Activated T-cell treated with anti-CD3 and anti-CD28 coated beads for 4 hours (primary cell): ENCODE results near the gene SLC6A3.
"Not testable (repeated sequence)": the region's sequence is repeated elsewhere in the genome, so short reads cannot be mapped to it uniquely, and the experiment has no call there.

ENCODE experiments used
- DNase-seq: peaks from one replicate; pipeline ENCODE4 v3.0.0-alpha.2; 2020

The SLC6A3 gene

DNA sequence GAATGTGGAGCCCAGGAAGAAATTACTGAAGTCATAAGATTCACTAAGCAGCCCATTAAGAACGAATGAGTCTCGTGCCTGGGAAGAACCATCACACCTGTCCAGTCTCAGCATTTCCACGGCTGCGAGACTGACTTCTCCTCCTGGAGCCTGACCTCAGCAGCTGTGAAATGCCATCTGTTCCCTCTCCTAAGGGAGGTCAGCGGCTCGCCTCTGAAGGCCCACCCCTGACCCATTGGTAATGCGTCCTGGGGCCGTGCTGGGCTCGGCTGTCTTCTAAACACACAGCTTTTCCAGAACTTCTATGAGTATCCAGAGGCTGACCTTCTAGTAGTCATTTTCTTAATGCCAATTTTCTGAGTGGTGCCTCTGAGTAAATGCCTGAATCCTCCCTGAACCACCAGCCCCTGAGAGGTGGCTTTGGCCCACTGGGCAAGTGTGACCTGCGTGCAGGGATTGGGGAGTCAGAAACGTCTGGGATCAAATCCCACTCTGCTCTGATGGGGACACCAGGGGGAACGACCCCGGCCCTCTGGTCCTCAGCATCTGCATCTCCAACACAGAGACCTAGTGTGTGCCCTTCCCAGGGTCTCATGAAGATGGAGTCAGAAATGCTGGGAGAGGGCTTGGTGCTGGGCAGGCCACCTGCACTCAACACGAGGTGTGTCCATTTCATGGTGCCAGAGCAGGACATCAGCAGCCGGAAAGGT, 5.7 kb downstream of the SLC6A3 start:
- no peak for DNase-seq

DNA sequence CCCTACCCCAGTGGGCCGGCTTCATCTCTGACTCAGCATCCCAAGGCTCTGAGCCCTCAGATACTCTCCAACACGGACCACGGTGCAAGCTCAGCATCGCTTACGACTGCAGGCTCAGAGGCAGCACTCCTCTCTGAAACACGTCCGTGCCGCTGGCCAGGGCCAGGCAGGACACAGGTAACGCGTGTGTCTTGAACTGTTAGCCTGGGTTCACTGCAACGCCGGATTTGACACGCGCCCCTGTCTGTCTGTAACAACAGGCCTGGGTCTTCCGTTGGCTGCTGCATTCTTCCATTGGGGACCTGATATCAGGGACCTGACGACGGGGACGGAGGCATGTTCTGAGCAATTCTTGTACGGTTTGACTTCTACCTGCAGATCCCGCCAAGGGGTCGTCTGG, 6.4 kb downstream of the SLC6A3 start:
- no peak for DNase-seq

DNA sequence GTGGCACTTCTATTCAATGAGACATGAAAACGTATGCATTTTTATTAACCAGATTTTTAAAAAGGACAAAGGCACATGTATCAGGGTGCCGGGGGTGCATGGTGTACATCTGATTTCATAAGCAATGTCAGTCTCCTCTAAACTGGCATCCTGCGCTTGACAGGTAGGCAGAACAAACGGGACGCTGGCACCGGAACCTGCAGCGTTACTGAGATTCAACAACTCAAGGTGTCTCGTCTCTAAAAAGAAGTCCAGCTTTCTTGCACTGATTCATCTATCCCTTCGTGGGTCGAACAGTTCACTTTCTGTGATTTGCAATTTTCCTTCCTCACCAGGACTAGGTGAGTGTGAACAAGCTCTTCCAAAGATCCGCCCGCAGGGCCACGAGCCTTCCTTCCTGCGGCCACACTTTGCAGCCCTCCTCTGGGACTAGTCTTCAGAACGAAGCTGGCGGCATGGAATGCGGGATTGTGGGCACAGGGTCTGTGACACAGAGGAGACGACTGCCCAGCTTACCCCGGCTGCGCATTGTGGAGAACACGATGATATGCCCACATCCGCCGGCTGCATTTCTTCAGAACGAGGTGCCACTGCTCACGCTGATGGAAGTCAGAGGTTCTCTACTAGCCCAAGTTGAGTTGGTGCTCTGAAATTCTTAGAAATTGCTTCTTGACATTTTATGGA, 7.2 kb downstream of the SLC6A3 start:
- no peak for DNase-seq

- no peak for DNase-seq
These were observed 7.9 kb downstream of the SLC6A3 start for GRCh38 chr5:1437226-1437829.

GRCh38 chr5:1436681-1437080, 8.6 kb downstream of the SLC6A3 start:
- DNase-seq, result no peak

DNA sequence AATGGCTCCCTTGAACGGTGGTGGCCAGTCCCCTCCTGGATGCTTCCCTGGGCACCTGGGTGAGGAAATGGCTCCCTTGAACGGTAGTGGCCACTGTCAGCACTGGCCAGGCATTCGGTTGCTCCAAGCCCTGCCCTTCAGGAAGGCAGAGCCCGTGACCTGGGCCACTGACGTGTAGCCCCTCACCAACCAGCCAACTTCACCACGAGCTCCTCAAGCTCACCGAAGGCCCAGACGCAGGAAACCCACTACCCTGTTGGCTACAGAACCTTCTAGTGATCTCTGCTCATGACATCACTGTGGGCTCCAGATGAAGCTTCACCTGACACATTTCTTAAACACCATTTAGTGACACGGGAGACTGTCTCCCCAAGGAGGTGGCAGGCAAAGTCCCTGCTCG, 9.2 kb downstream of the SLC6A3 start:
- no peak for DNase-seq

DNA sequence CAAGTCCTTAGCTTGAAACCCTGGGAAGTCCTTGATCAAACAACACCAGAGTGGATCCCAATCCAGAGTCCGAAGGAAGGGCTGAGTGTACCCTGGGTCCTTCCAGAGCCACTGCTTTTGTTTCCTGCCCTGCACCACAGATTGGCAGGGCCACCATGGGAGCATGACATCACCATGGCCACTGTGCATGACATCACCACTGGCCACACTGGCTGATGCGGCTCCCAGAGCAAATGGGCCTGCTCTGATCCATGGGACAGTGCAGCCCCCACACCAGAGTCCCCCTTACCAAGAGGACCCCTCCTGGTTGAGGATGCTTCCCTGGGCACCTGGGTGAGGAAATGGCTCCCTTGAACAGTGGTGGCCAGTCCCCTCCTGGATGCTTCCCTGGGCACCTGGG, 9.9 kb downstream of the SLC6A3 start:
- no peak for DNase-seq

GRCh38 chr5:1432296-1432695, 12.9 kb downstream of the SLC6A3 start:
- no peak for DNase-seq

DNA sequence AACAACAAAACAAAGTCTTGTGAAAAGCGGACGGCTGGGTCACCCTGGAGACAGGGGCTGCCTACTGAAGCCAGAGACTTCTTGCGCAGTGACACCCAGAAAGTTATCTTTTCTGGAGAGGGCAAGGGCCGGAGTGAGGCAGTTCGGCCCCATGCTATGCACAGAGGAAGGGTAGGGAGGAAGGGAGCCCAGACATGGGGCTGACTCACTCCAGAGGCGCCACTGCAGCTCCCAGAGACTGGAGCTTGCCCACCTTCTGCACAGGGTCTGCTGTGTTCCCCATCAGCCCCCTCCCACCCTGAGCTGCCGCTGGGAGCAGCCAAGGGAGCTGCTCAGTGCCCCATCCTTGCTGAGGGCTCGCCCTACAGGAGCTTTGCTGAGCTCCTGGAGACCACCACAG, 13.3 kb downstream of the SLC6A3 start:
- no peak for DNase-seq

GRCh38 chr5:1431021-1431811, 14.0 kb downstream of the SLC6A3 start:
- DNase-seq, result no peak

- no peak for DNase-seq
These were observed 15.0 kb downstream of the SLC6A3 start for GRCh38 chr5:1430121-1430795.

GRCh38 chr5:1429496-1429895, 15.7 kb downstream of the SLC6A3 start:
- DNase-seq, result no peak

DNA sequence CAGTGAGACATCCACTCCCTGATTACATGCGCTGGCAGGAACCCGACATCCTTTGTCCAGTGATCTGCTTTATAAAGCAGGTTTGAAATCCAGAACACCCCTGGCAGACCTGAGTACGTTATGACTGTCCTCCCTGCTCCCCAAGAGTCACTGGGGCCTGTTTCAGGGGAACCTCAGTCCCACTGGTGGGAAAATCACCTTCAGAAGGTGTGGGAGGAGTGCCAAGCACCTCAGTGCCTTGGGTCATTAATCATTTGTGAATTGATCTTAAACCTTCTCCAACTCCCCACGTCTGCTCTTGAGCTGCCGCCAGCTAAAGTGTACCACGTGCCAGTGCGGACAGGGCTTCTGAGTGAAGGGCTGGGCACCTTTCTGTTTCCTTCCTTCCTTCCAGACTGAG, 16.2 kb downstream of the SLC6A3 start:
- DNase-seq, result no peak

DNA sequence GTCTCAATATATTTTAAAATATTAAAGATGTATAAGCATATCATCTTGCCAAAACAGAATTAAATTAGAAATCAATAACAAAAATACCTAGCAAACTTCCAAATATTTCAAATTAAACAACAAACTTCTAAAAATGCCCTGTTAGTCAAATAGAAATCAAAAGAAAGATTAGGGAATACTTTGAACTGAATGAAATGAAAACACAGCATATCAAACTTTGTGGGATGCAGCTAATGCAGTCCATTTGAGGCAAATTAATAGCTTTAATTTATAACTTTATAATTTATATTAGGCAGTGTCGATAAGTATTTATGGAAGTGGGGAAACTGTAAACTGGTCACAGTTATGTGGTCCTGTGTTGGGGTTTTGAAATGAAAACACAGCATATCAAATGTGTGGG, 17.1 kb downstream of the SLC6A3 start:
- no peak for DNase-seq

DNA sequence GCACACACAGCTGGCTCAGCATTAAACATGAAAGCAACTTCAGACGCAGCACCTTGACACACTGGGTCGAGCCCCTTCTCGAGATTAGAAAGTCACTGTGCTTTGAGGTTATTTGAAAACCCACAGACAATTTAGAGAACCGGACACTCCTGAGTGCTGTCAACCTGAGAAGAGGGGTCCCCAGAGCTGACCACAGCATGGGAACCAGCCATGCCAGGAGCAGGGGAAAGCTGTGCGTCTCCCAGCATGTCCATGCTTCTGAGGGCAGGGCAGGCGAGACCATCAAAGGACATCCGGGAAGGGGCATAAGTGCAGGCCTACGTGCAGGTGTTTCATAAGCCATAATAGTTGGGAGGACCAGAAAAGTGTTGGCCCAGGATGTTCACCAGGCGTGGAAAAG, 20.5 kb downstream of the SLC6A3 start:
- no peak for DNase-seq

DNA sequence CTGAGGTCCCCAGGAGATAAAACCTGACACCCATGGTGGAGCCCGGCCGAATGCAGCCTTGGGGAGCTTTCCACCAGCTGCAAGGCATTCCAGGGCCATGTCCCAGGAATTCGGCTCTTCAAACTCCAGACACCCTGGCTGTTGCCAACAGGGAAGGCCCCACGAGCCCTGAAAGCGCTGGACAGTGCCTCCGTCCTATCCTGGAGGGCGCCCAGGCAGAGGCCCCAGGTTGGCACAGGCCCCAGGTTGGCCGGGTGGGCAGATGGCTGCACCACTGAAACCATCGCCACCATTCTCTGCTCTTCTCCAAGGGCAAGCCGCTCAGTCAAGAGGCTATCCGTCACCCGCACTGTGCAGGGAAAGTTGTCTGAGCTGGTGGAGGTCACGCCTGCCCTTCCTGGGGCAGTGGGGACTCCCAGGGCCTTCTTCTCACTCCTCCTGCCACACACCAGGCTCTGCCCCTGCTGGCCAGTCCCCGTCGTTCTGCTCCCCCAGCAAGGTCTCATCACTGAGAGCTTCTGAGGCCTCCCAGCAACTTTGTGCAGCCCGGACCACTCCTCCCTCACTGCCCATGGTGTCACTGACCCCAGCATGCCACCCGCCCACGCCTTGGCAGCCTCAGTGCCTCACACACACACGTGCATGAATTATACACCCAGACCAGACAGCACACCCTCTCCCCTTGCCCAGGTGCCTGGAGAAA, 21.2 kb downstream of the SLC6A3 start:
- DNase-seq, result no peak

GRCh38 chr5:1422522-1422921, 22.7 kb downstream of the SLC6A3 start:
- not testable (repeated sequence) for DNase-seq

- DNase-seq, result no peak
These were observed 23.5 kb downstream of the SLC6A3 start for GRCh38 chr5:1421521-1422341.

DNA sequence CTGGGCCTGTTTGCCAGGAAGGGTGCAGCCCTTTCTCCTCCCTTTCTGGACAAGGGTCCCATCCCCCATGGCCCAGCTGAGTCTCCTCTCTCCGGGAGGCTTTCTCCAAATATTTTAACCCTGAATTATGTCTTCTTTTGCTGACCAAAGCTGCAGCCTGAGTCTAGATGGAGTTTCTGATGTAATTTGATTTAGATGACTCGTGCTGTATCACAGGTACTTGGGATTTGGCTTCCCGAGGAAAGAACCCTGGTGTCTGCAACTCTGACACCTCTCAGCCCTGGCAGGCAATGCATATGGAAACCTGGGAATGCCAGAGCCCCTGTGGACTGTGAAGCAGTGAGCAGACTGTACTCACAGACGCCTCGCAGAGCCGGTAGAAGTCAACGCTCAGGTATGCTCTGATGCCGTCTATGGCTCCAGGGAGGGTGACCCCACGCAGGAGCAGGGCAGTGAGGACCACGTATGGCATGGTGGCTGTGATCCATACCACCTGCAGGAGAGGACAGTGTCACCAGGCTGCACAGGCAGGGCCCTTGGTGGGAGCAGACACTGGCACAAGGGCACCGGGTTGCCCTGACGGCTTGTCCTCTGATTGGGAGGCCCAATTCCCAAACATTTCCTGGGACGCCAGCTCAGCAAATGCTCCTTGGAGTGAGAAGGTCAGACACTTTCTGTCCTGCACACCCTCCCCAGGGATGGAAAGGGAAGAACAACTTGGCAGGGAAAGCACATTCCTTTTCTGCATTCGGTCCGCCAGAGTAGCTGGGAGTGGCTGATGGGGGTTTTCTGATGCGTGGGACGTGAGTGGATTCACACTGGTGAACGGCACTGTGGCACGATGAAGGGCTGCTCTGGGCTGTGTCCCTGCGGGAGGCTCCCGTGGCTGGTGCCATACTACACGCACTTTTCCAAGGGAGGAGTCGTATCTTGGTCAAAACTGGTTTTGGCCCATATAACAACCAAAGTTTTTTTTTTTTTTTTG, 24.7 kb downstream of the SLC6A3 start:
- no peak for DNase-seq
